Neural progenitor cell (in vitro differentiated cells): ENCODE data around the gene MUC12.

ENCODE experiments used
- EZH2 ChIP-seq: fragments of 200-600 bp; sonication (generic); IDR thresholded peaks from 2 replicates; pipeline ENCODE4 v1.6.1; 2017; ENCODE audit warnings: antibody characterized with exemption, mild to moderate bottlenecking, moderate library complexity
- EZH2phosphoT487 ChIP-seq: fragments of 200-600 bp; sonication (generic); IDR thresholded peaks from 2 replicates; pipeline ENCODE4 v1.6.1; 2017; ENCODE audit warnings: antibody characterized with exemption
- TF ChIP-seq, protein P1 (sequence below): fragments of 200-600 bp; sonication (generic); IDR thresholded peaks from 2 replicates; pipeline ENCODE4 v1.5.1; 2017; ENCODE audit warnings: antibody characterized with exemption, mild to moderate bottlenecking

DNA sequence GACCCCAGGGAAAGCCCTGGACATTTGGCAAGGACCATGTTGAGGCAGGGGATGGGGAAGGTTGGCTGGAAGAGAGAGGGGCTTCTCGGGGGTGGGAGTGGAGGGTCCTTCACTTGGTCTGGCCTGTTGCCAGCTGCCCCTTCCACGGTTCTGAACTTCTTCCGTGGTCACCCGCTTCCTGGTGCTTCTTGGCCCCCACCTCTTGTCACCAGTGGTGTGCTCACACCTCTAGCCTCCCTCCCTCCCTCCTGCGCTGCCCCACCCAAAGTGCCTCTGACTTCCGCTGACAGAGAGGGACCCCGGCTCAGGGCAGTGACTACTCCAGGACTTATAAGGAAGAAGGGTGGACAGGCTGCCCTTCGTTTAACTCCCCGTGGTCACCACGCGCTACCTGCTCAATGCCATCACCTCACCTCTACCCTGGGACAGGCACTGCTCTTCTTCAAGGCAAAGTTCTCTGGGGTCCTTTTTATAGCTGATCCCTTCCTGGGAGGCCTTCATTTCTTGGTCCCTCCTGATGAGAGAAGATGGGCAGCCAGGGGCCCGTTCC, at the start of gene MUC12:
- TF ChIP-seq, protein P1, sequence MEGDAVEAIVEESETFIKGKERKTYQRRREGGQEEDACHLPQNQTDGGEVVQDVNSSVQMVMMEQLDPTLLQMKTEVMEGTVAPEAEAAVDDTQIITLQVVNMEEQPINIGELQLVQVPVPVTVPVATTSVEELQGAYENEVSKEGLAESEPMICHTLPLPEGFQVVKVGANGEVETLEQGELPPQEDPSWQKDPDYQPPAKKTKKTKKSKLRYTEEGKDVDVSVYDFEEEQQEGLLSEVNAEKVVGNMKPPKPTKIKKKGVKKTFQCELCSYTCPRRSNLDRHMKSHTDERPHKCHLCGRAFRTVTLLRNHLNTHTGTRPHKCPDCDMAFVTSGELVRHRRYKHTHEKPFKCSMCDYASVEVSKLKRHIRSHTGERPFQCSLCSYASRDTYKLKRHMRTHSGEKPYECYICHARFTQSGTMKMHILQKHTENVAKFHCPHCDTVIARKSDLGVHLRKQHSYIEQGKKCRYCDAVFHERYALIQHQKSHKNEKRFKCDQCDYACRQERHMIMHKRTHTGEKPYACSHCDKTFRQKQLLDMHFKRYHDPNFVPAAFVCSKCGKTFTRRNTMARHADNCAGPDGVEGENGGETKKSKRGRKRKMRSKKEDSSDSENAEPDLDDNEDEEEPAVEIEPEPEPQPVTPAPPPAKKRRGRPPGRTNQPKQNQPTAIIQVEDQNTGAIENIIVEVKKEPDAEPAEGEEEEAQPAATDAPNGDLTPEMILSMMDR: no peak
- TF ChIP-seq EZH2phosphoT487: no peak
- no peak for TF ChIP-seq EZH2
